ENCODE results near the gene TTI1. TPM values are rescaled to one million over a fixed set of nuclear protein-coding genes. Genes with fewer than 3 reads are reported as not detected.

Gene TTI1
- total RNA-seq, 1 experiment from 2014 or later: 26.9 TPM

DNA sequence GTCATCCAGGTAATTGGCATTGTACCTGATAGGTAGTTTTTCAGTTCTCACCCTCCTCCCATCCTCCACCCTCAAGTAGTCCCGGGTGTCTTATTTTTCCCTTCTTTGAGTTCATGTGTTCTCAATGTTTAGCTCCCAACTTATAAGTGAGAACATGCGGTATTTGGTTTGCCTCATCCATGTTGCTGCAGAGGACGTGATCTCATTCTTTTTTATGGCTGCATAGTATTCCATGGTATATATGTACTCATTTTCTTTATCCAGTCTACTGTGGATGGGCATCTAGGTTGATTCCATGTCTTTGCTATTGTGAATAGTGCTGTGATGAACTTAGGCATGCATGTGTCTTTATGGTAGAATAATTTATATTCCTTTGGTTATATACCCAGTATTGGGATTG lies 46.1 kb upstream of the TTI1 start (continued):
- TF ChIP-seq, protein P1, sequence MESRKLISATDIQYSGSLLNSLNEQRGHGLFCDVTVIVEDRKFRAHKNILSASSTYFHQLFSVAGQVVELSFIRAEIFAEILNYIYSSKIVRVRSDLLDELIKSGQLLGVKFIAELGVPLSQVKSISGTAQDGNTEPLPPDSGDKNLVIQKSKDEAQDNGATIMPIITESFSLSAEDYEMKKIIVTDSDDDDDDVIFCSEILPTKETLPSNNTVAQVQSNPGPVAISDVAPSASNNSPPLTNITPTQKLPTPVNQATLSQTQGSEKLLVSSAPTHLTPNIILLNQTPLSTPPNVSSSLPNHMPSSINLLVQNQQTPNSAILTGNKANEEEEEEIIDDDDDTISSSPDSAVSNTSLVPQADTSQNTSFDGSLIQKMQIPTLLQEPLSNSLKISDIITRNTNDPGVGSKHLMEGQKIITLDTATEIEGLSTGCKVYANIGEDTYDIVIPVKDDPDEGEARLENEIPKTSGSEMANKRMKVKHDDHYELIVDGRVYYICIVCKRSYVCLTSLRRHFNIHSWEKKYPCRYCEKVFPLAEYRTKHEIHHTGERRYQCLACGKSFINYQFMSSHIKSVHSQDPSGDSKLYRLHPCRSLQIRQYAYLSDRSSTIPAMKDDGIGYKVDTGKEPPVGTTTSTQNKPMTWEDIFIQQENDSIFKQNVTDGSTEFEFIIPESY (IDR thresholded peaks at IDR 0.05; ENCODE audit: extremely low read depth, insufficient replicate concordance, low read length): no peak
- TF ChIP-seq RAD21 (IDR thresholded peaks at IDR 0.05; ENCODE audit: low read depth) (no peak), JUND (IDR thresholded peaks at IDR 0.05) (no peak), POLR2A (IDR thresholded peaks at IDR 0.05; ENCODE audit: borderline replicate concordance, extremely low read depth, insufficient read depth, insufficient read length) (no peak), SP1 (IDR thresholded peaks at IDR 0.05; ENCODE audit: low read depth) (no peak)

DNA sequence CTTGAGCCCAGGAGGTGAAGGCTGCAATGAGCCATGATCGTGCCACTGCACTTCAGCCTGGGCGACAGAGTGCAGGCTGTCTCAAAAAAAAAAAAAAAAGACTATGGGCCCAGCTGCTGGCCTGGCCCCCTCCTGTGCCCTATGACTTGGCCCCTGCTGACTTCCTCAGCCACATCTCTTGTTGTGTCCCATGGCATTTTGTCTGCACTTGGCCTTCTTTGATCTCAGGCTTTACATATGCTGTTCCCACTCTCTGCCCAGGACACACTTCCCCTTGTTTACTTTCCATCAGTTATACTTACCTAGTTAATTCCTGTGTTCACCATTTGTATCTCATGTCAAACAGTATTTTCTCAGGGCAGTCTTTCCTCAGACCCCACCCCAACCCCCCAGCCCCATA lies 44.8 kb upstream of the TTI1 start:
- intact Hi-C loops (cut with micrococcal nuclease): no loop called here
- Histone ChIP-seq H3K27ac (ENCODE audit: low read depth, low read length) (no peak overlapping the region), H3K9me3 (ENCODE audit: control insufficient read depth in 1 of 2, insufficient read depth in 1 of 2, low read depth in 1 of 2, low read length in 2 of 2) (no peaks in the 10 kb centered on the region), H3K27me3 (ENCODE audit: insufficient read depth, low read length) (no peaks in the 10 kb centered on the region), H3K79me2 (ENCODE audit: insufficient read depth, low read length) (peaks cover 40% of the 10 kb centered on the region), H2AFZ (ENCODE audit: low read depth, low read length, poor library complexity, severe bottlenecking) (no peak overlapping the region), H3K9me2 (ENCODE audit: insufficient read depth) (no peaks in the 10 kb centered on the region), H4K20me1 (ENCODE audit: insufficient read depth) (no peaks in the 10 kb centered on the region), H3K4me2 (ENCODE audit: low read length) (no peak overlapping the region), H3K4me3 (replicated peaks in 1 of 2; ENCODE audit: low read depth in 1 of 2, low read length in 2 of 2) (no peak overlapping the region), H3K4me1 (ENCODE audit: control insufficient read depth in 1 of 2, insufficient read depth in 2 of 2, low read length in 2 of 2) (no peaks in the 10 kb centered on the region), H3K36me3 (ENCODE audit: control insufficient read depth in 1 of 2, insufficient read depth in 2 of 2, low read length in 2 of 2) (peaks cover 0 to 4% of the 10 kb centered on the region in 2 experiments; a peak in 2 of 4 replicates), H3K9ac (ENCODE audit: low read length) (no peak overlapping the region)
- ChIA-PET RAD21 (ENCODE audit: low non-redundant PET in 1 of 2, low total read pairs in 2 of 2, uncharacterized antibody in 2 of 2, unreplicated experiment in 2 of 2) (no interaction called here), POLR2A (no interaction called here), CTCF (no interaction called here)
- ATAC-seq (no peak), DNase-seq (ENCODE audit: low read depth, low spot score) (no peak)
- BruUV-seq (replicated peaks): no TSS peak
- TF ChIP-seq ELF1 (IDR thresholded peaks at IDR 0.05; ENCODE audit: borderline replicate concordance, low read depth): no peak
- TF ChIP-seq ZFX (IDR thresholded peaks at IDR 0.05): no peak
- TF ChIP-seq, protein P2, sequence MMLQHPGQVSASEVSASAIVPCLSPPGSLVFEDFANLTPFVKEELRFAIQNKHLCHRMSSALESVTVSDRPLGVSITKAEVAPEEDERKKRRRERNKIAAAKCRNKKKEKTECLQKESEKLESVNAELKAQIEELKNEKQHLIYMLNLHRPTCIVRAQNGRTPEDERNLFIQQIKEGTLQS (IDR thresholded peaks at IDR 0.05): no peak
- no peak for TF ChIP-seq CBX3 (IDR thresholded peaks at IDR 0.05; ENCODE audit: low read depth)
- TF ChIP-seq, protein P3, sequence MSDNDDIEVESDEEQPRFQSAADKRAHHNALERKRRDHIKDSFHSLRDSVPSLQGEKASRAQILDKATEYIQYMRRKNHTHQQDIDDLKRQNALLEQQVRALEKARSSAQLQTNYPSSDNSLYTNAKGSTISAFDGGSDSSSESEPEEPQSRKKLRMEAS (IDR thresholded peaks at IDR 0.05): no peak
- no peak for TF ChIP-seq EZH2phosphoT487 (IDR thresholded peaks at IDR 0.05; ENCODE audit: borderline replicate concordance)
- TF ChIP-seq SRF (IDR thresholded peaks at IDR 0.05; ENCODE audit: low read depth): no peak
- no peak for TF ChIP-seq RAD21 (IDR thresholded peaks at IDR 0.05; ENCODE audit: low read depth)
- no peak for TF ChIP-seq SIN3A (IDR thresholded peaks at IDR 0.05; ENCODE audit: low read depth)
- TF ChIP-seq, protein P4, sequence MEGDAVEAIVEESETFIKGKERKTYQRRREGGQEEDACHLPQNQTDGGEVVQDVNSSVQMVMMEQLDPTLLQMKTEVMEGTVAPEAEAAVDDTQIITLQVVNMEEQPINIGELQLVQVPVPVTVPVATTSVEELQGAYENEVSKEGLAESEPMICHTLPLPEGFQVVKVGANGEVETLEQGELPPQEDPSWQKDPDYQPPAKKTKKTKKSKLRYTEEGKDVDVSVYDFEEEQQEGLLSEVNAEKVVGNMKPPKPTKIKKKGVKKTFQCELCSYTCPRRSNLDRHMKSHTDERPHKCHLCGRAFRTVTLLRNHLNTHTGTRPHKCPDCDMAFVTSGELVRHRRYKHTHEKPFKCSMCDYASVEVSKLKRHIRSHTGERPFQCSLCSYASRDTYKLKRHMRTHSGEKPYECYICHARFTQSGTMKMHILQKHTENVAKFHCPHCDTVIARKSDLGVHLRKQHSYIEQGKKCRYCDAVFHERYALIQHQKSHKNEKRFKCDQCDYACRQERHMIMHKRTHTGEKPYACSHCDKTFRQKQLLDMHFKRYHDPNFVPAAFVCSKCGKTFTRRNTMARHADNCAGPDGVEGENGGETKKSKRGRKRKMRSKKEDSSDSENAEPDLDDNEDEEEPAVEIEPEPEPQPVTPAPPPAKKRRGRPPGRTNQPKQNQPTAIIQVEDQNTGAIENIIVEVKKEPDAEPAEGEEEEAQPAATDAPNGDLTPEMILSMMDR (IDR thresholded peaks at IDR 0.05 in 2 of 3, conservative IDR thresholded peaks at IDR 0.05 in 1 of 3; ENCODE audit: borderline replicate concordance in 1 of 3, insufficient read depth in 1 of 3, low read depth in 2 of 3, low read length in 2 of 3): no peak
- TF ChIP-seq EGR1 (IDR thresholded peaks at IDR 0.05; ENCODE audit: low read depth): no peak
- no peak for TF ChIP-seq CEBPB (IDR thresholded peaks at IDR 0.05; ENCODE audit: low read depth)
- no peak for TF ChIP-seq EZH2 (IDR thresholded peaks at IDR 0.05)
- no peak for TF ChIP-seq SP1 (IDR thresholded peaks at IDR 0.05; ENCODE audit: low read depth)
- no peak for TF ChIP-seq POLR2AphosphoS5 (IDR thresholded peaks at IDR 0.05; ENCODE audit: low read depth, low read length)
- TF ChIP-seq, protein P5, sequence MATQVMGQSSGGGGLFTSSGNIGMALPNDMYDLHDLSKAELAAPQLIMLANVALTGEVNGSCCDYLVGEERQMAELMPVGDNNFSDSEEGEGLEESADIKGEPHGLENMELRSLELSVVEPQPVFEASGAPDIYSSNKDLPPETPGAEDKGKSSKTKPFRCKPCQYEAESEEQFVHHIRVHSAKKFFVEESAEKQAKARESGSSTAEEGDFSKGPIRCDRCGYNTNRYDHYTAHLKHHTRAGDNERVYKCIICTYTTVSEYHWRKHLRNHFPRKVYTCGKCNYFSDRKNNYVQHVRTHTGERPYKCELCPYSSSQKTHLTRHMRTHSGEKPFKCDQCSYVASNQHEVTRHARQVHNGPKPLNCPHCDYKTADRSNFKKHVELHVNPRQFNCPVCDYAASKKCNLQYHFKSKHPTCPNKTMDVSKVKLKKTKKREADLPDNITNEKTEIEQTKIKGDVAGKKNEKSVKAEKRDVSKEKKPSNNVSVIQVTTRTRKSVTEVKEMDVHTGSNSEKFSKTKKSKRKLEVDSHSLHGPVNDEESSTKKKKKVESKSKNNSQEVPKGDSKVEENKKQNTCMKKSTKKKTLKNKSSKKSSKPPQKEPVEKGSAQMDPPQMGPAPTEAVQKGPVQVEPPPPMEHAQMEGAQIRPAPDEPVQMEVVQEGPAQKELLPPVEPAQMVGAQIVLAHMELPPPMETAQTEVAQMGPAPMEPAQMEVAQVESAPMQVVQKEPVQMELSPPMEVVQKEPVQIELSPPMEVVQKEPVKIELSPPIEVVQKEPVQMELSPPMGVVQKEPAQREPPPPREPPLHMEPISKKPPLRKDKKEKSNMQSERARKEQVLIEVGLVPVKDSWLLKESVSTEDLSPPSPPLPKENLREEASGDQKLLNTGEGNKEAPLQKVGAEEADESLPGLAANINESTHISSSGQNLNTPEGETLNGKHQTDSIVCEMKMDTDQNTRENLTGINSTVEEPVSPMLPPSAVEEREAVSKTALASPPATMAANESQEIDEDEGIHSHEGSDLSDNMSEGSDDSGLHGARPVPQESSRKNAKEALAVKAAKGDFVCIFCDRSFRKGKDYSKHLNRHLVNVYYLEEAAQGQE (IDR thresholded peaks at IDR 0.05; ENCODE audit: low read depth): no peak
- no peak for TF ChIP-seq JUND (IDR thresholded peaks at IDR 0.05)
- no peak for TF ChIP-seq TCF7L2 (IDR thresholded peaks at IDR 0.05; ENCODE audit: borderline replicate concordance, extremely low read depth, insufficient read depth, insufficient read length)
